ENCODE results near the gene FAM53B.

The FAM53B gene

DNA sequence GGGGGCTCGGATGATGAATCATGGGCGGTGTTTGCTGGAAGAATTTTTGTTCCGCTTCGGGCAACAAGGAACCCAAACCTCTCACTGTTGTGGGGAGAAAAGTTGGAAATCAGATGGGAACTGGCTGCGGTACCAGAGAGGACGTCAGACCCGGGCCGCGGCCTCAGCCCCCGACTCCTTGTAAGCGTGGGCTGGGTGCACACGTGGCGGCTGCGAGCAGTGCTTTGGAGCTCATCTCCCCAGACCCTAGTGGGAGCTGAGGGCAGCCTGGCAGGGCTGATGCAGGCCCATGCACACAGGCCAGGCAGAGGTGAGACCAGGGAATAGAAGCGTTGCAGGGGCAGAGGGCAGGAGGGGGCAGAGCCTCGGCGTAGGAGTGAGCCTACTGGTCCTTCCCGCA is 136.5 kb downstream of the FAM53B start:
- H3K36me3 ChIP-seq (ENCODE audit: control insufficient read depth, insufficient read depth, low read length), result no peaks in the 10 kb centered on the region
- H3K27ac ChIP-seq (ENCODE audit: insufficient read depth, low read length, poor library complexity, severe bottlenecking), result no peak overlapping the region
- no peak overlapping the region for H3K4me3 ChIP-seq (ENCODE audit: insufficient read depth, low read depth, low read length, poor library complexity, severe bottlenecking)
- no peak for DNase-seq
- H3K4me1 ChIP-seq (ENCODE audit: control insufficient read depth, insufficient read depth, low read length, poor library complexity, severe bottlenecking), result peaks cover 19% of the 10 kb centered on the region
- H3K9me3 ChIP-seq (ENCODE audit: control insufficient read depth, low read length), result no peaks in the 10 kb centered on the region
- no peaks in the 10 kb centered on the region for H3K27me3 ChIP-seq (replicated peaks; ENCODE audit: control insufficient read depth, insufficient read depth, low read length, poor library complexity, severe bottlenecking)

DNA sequence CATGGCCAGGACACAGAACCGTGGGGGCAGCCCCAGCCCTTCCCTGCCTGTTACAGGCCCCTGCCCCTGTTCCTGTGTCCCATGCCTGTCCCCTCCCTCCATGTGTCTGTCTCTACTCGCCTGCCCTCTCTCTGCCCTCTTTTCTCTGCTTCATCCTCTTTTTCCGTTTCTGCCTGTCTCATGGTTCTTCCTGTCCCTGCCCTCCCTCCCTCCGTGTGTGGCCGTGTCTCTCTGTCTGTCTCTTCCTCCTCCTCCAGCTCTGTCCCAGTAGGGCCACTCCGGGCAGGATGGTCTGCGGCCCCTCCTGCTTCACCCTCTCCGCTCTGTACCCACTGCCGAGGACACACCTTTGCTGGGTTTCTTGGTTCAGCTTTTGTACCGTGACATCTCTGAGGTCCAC is 137.4 kb downstream of the FAM53B start:
- no peaks in the 10 kb centered on the region for H3K9me3 ChIP-seq (ENCODE audit: control insufficient read depth, low read length)
- no peaks in the 10 kb centered on the region for H3K36me3 ChIP-seq (ENCODE audit: control insufficient read depth, insufficient read depth, low read length)
- H3K27ac ChIP-seq (ENCODE audit: insufficient read depth, low read length, poor library complexity, severe bottlenecking), result no peak overlapping the region
- DNase-seq, result no peak
- H3K4me3 ChIP-seq (ENCODE audit: insufficient read depth, low read depth, low read length, poor library complexity, severe bottlenecking), result no peak overlapping the region
- no peaks in the 10 kb centered on the region for H3K27me3 ChIP-seq (replicated peaks; ENCODE audit: control insufficient read depth, insufficient read depth, low read length, poor library complexity, severe bottlenecking)
- H3K4me1 ChIP-seq (ENCODE audit: control insufficient read depth, insufficient read depth, low read length, poor library complexity, severe bottlenecking), result peaks cover 11% of the 10 kb centered on the region

GRCh38 chr10:124605856-124606812 is 138.0 kb downstream of the FAM53B start:
- Histone ChIP-seq H3K4me1 (ENCODE audit: control insufficient read depth, insufficient read depth, low read length, poor library complexity, severe bottlenecking) (peaks cover 4% of the 10 kb centered on the region), H3K4me3 (ENCODE audit: insufficient read depth, low read depth, low read length, poor library complexity, severe bottlenecking) (no peak overlapping the region), H3K9me3 (ENCODE audit: control insufficient read depth, low read length) (no peaks in the 10 kb centered on the region), H3K36me3 (ENCODE audit: control insufficient read depth, insufficient read depth, low read length) (no peaks in the 10 kb centered on the region), H3K27ac (ENCODE audit: insufficient read depth, low read length, poor library complexity, severe bottlenecking) (no peak overlapping the region), H3K27me3 (replicated peaks; ENCODE audit: control insufficient read depth, insufficient read depth, low read length, poor library complexity, severe bottlenecking) (no peaks in the 10 kb centered on the region)
- no peak for DNase-seq

- Histone ChIP-seq H3K36me3 (ENCODE audit: control insufficient read depth, insufficient read depth, low read length) (no peaks in the 10 kb centered on the region), H3K27ac (ENCODE audit: insufficient read depth, low read length, poor library complexity, severe bottlenecking) (no peak overlapping the region), H3K4me1 (ENCODE audit: control insufficient read depth, insufficient read depth, low read length, poor library complexity, severe bottlenecking) (no peaks in the 10 kb centered on the region), H3K27me3 (replicated peaks; ENCODE audit: control insufficient read depth, insufficient read depth, low read length, poor library complexity, severe bottlenecking) (no peaks in the 10 kb centered on the region), H3K4me3 (ENCODE audit: insufficient read depth, low read depth, low read length, poor library complexity, severe bottlenecking) (no peak overlapping the region), H3K9me3 (ENCODE audit: control insufficient read depth, low read length) (no peaks in the 10 kb centered on the region)
- no peak for DNase-seq
These were observed 138.7 kb downstream of the FAM53B start for GRCh38 chr10:124605481-124605855.

DNA sequence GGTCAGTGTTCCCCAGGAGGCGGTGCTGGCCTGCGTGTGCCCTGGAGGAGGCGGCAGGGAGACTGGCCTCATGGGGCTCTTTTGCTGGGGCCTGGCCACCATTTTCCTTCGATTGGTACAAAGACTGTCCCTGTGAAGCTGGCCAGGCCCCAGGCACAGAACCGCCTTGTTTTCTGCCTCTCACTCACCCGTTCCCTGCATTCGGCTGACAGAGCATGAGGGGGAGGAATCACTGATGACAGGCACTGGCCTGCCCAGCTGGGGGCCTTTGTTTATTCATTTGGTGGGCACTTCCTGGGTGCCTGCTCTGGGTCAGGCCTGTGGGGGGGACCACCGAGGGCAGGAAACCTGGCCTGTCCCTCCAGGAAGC is 139.2 kb downstream of the FAM53B start:
- H3K36me3 ChIP-seq (ENCODE audit: control insufficient read depth, insufficient read depth, low read length), result no peaks in the 10 kb centered on the region
- DNase-seq, result no peak
- no peaks in the 10 kb centered on the region for H3K9me3 ChIP-seq (ENCODE audit: control insufficient read depth, low read length)
- H3K27ac ChIP-seq (ENCODE audit: insufficient read depth, low read length, poor library complexity, severe bottlenecking), result no peak overlapping the region
- no peaks in the 10 kb centered on the region for H3K4me1 ChIP-seq (ENCODE audit: control insufficient read depth, insufficient read depth, low read length, poor library complexity, severe bottlenecking)
- no peak overlapping the region for H3K4me3 ChIP-seq (ENCODE audit: insufficient read depth, low read depth, low read length, poor library complexity, severe bottlenecking)
- H3K27me3 ChIP-seq (replicated peaks; ENCODE audit: control insufficient read depth, insufficient read depth, low read length, poor library complexity, severe bottlenecking), result no peaks in the 10 kb centered on the region

GRCh38 chr10:124604214-124605000 is 139.8 kb downstream of the FAM53B start:
- no peak overlapping the region for H3K27ac ChIP-seq (ENCODE audit: insufficient read depth, low read length, poor library complexity, severe bottlenecking)
- DNase-seq, result no peak

DNA sequence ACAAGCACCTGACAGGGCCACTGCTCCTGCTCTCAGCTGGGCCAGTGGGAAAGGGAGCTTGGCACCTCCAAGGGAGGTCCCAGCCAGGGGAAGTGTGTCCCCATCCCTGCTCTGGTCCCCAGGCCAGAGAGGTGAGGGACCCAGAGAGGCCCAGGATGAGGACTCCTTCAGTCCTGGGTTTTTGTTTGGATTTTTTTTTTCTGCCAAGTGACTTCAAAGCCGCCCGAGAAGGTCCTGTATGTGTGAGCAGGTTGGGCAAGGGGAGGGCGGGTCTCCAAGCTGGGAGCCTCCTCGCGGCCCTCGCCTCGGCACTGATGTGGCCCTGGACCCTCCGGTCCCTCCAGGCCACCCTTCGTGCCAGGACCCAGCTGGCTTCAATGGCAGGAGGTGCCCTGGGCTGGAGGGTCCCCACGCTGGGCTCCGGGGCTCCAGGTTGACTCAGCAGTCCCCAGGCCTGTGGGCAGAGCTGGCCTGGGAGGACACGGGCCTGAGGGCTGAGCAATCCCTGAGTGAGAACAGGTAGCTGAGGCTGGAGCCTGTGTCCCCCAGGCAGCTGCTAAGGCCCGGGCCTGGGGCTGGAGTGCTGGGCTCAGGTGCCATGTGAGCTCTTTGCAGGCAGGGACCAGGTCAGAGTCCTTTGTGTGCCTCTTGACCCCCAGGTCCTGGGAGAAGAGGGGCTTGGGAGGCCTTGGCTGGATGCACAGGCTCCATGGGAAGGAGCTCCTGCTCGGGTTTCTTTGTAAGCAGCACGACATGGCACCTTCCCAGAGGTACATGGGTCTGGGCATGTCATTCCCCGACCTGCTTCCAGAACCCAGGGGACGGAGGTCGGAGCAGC is 140.6 kb downstream of the FAM53B start:
- Histone ChIP-seq H3K4me3 (ENCODE audit: insufficient read depth, low read depth, low read length, poor library complexity, severe bottlenecking) (no peak overlapping the region), H3K27me3 (replicated peaks; ENCODE audit: control insufficient read depth, insufficient read depth, low read length, poor library complexity, severe bottlenecking) (no peaks in the 10 kb centered on the region), H3K4me1 (ENCODE audit: control insufficient read depth, insufficient read depth, low read length, poor library complexity, severe bottlenecking) (no peaks in the 10 kb centered on the region), H3K9me3 (ENCODE audit: control insufficient read depth, low read length) (no peaks in the 10 kb centered on the region), H3K36me3 (ENCODE audit: control insufficient read depth, insufficient read depth, low read length) (no peaks in the 10 kb centered on the region), H3K27ac (ENCODE audit: insufficient read depth, low read length, poor library complexity, severe bottlenecking) (no peak overlapping the region)
- DNase-seq, result no peak

More at GRCh38 chr10:124604214-124605000, 139.8 kb downstream of the FAM53B start:
- H3K4me1 ChIP-seq (ENCODE audit: control insufficient read depth, insufficient read depth, low read length, poor library complexity, severe bottlenecking), result no peaks in the 10 kb centered on the region
- no peaks in the 10 kb centered on the region for H3K36me3 ChIP-seq (ENCODE audit: control insufficient read depth, insufficient read depth, low read length)
- H3K9me3 ChIP-seq (ENCODE audit: control insufficient read depth, low read length), result no peaks in the 10 kb centered on the region
- H3K4me3 ChIP-seq (ENCODE audit: insufficient read depth, low read depth, low read length, poor library complexity, severe bottlenecking), result no peak overlapping the region
- H3K27me3 ChIP-seq (replicated peaks; ENCODE audit: control insufficient read depth, insufficient read depth, low read length, poor library complexity, severe bottlenecking), result no peaks in the 10 kb centered on the region

GRCh38 chr10:124602646-124603365 is 141.4 kb downstream of the FAM53B start:
- Histone ChIP-seq H3K9me3 (ENCODE audit: control insufficient read depth, low read length) (no peaks in the 10 kb centered on the region), H3K27me3 (replicated peaks; ENCODE audit: control insufficient read depth, insufficient read depth, low read length, poor library complexity, severe bottlenecking) (no peaks in the 10 kb centered on the region), H3K36me3 (ENCODE audit: control insufficient read depth, insufficient read depth, low read length) (no peaks in the 10 kb centered on the region), H3K4me1 (ENCODE audit: control insufficient read depth, insufficient read depth, low read length, poor library complexity, severe bottlenecking) (no peaks in the 10 kb centered on the region), H3K27ac (ENCODE audit: insufficient read depth, low read length, poor library complexity, severe bottlenecking) (no peak overlapping the region), H3K4me3 (ENCODE audit: insufficient read depth, low read depth, low read length, poor library complexity, severe bottlenecking) (no peak overlapping the region)
- no peak for DNase-seq

GRCh38 chr10:124602121-124602561 is 142.0 kb downstream of the FAM53B start:
- Histone ChIP-seq H3K4me3 (ENCODE audit: insufficient read depth, low read depth, low read length, poor library complexity, severe bottlenecking) (no peak overlapping the region), H3K27ac (ENCODE audit: insufficient read depth, low read length, poor library complexity, severe bottlenecking) (no peak overlapping the region), H3K36me3 (ENCODE audit: control insufficient read depth, insufficient read depth, low read length) (no peaks in the 10 kb centered on the region), H3K27me3 (replicated peaks; ENCODE audit: control insufficient read depth, insufficient read depth, low read length, poor library complexity, severe bottlenecking) (no peaks in the 10 kb centered on the region), H3K4me1 (ENCODE audit: control insufficient read depth, insufficient read depth, low read length, poor library complexity, severe bottlenecking) (no peaks in the 10 kb centered on the region), H3K9me3 (ENCODE audit: control insufficient read depth, low read length) (no peaks in the 10 kb centered on the region)
- DNase-seq, result no peak
